Mesenchymal stem cell (in vitro differentiated cells and primary cell): ENCODE data around the gene NOSIP.

Experiments used
- DNase-seq: peaks from one replicate; pipeline ENCODE4 v3.0.0-alpha.2; 2013
- H2AFZ ChIP-seq: one replicate; pipeline ENCODE4 v1.6.1; 2013; ENCODE audit warnings: low read depth, mild to moderate bottlenecking, control low read depth, inconsistent platforms, low read length, moderate library complexity
- H2AK5ac ChIP-seq: 2 replicates; pipeline ENCODE4 v1.6.1; 2013; ENCODE audit warnings: low read length, moderate library complexity, mild to moderate bottlenecking, inconsistent platforms; ENCODE audit not compliant: severe bottlenecking
- H2BK120ac ChIP-seq: one replicate; pipeline ENCODE4 v1.6.1; 2013; ENCODE audit warnings: low read depth, mild to moderate bottlenecking, inconsistent platforms, low read length, moderate library complexity
- H2BK12ac ChIP-seq, 2 experiments: one replicate each; pipeline ENCODE4 v1.6.1; 2013; ENCODE audit warnings: inconsistent platforms in 2 of 2, low read length in 2 of 2, mild to moderate bottlenecking in 2 of 2, moderate library complexity in 2 of 2, control low read depth in 1 of 2
- H2BK15ac ChIP-seq: one replicate; pipeline ENCODE4 v1.6.1; 2013; ENCODE audit warnings: mild to moderate bottlenecking, low read depth, inconsistent platforms; ENCODE audit not compliant: poor library complexity, severe bottlenecking
- H2BK5ac ChIP-seq: 2 replicates; pipeline ENCODE4 v1.6.1; 2013; ENCODE audit warnings: low read depth, mild to moderate bottlenecking, low read length, control low read depth, inconsistent platforms; ENCODE audit not compliant: poor library complexity, severe bottlenecking
- H3K14ac ChIP-seq, 2 experiments: one replicate each; pipeline ENCODE4 v1.6.1; 2013; ENCODE audit warnings: inconsistent platforms in 2 of 2, low read length in 2 of 2, control low read depth in 1 of 2, mild to moderate bottlenecking in 1 of 2, moderate library complexity in 1 of 2
- H3K18ac ChIP-seq, 2 experiments: one replicate each; pipeline ENCODE4 v1.6.1; 2013; ENCODE audit warnings: inconsistent platforms in 2 of 2, low read length in 2 of 2, control low read depth in 1 of 2, low read depth in 1 of 2, mild to moderate bottlenecking in 1 of 2
- H3K23ac ChIP-seq, 2 experiments: one replicate each; pipeline ENCODE4 v1.6.1; 2013; ENCODE audit warnings: inconsistent platforms in 2 of 2, low read length in 2 of 2, mild to moderate bottlenecking in 2 of 2, moderate library complexity in 2 of 2, control low read depth in 1 of 2
- H3K27ac ChIP-seq: 2 replicates; pipeline ENCODE4 v1.5.1; 2013; ENCODE audit warnings: mild to moderate bottlenecking, moderate library complexity, low read length, control low read depth, inconsistent platforms; ENCODE audit not compliant: poor library complexity, severe bottlenecking
- H3K27me3 ChIP-seq, 2 experiments: 2 replicates each; pipeline versions ENCODE4 v1.6.1 to v1.7.0; 2013; ENCODE audit warnings: low read length in 2 of 2, mild to moderate bottlenecking in 2 of 2, moderate library complexity in 2 of 2, control low read depth in 1 of 2, inconsistent platforms in 1 of 2; ENCODE audit not compliant: control insufficient read depth in 1 of 2, insufficient read depth in 1 of 2
- H3K36me3 ChIP-seq, 2 experiments: 2 replicates each; pipeline versions ENCODE4 v1.6.1 to v1.7.0; 2013; ENCODE audit warnings: low read length in 2 of 2, control low read depth in 1 of 2, inconsistent platforms in 1 of 2, low read depth in 1 of 2, mild to moderate bottlenecking in 1 of 2; ENCODE audit not compliant: insufficient read depth in 2 of 2, control insufficient read depth in 1 of 2
- H3K4ac ChIP-seq, 2 experiments: one replicate each; pipeline ENCODE4 v1.6.1; 2013; ENCODE audit warnings: inconsistent platforms in 2 of 2, low read length in 2 of 2, mild to moderate bottlenecking in 2 of 2, moderate library complexity in 2 of 2, control low read depth in 1 of 2, low read depth in 1 of 2
- H3K4me1 ChIP-seq: 2 replicates; pipeline ENCODE4 v1.6.1; 2013; ENCODE audit warnings: low read depth, low read length, control low read depth; ENCODE audit not compliant: control insufficient read depth, insufficient read depth
- H3K4me2 ChIP-seq: 2 replicates; pipeline ENCODE4 v1.6.1; 2013; ENCODE audit warnings: low read length, mild to moderate bottlenecking, inconsistent platforms; ENCODE audit not compliant: poor library complexity, severe bottlenecking
- H3K4me3 ChIP-seq, 2 experiments: 2 replicates each; pipeline versions ENCODE4 v1.5.1 to v1.7.0; 2013; ENCODE audit warnings: low read length in 2 of 2, mild to moderate bottlenecking in 2 of 2, control low read depth in 1 of 2, low read depth in 1 of 2; ENCODE audit not compliant: insufficient read depth in 1 of 2
- H3K79me1 ChIP-seq: replicated peaks from 2 replicates; pipeline ENCODE4 v1.6.1; 2013; ENCODE audit warnings: mild to moderate bottlenecking, control low read depth, low read length, inconsistent platforms; ENCODE audit not compliant: poor library complexity, severe bottlenecking
- H3K9ac ChIP-seq: 2 replicates; pipeline ENCODE4 v1.7.0; 2013; ENCODE audit warnings: mild to moderate bottlenecking, low read length, moderate library complexity
- H3K9me3 ChIP-seq: 2 replicates; pipeline ENCODE4 v1.7.0; 2013; ENCODE audit warnings: mild to moderate bottlenecking, low read length; ENCODE audit not compliant: control insufficient read depth
- H4K8ac ChIP-seq: one replicate; pipeline ENCODE4 v1.6.1; 2013; ENCODE audit warnings: inconsistent platforms, mild to moderate bottlenecking, low read length, moderate library complexity
- H4K91ac ChIP-seq: one replicate; pipeline ENCODE4 v1.6.1; 2013; ENCODE audit warnings: mild to moderate bottlenecking, low read length, inconsistent platforms
- WGBS: methylation state at CpG from one replicate; pipeline ENCODE4 v1.1.7; 2013; ENCODE audit warnings: mixed read lengths; 5-methylcytosine and 5-hydroxymethylcytosine counted together

Gene NOSIP

GRCh38 chr19:49543032-49543431 is 37.3 kb downstream of the NOSIP start:
- Histone ChIP-seq H4K8ac (no peak overlapping the region), H3K27me3 (no peaks in the 10 kb centered on the region), H3K18ac (peak overlapping the region in 1 of 2 experiments; percentile 24), H3K79me1 (no peaks in the 10 kb centered on the region), H3K36me3 (peaks cover 7 to 41% of the 10 kb centered on the region in 2 experiments), H3K9me3 (no peaks in the 10 kb centered on the region), H3K4me2 (no peak overlapping the region), H2BK12ac (no peak overlapping the region), H3K9ac (no peak overlapping the region), H3K27ac (no peak overlapping the region), H3K4ac (no peak overlapping the region), H2BK5ac (no peak overlapping the region), H3K14ac (no peak overlapping the region), H3K4me3 (no peak overlapping the region), H2AFZ (no peak overlapping the region), H3K4me1 (peaks cover 3% of the 10 kb centered on the region), H3K23ac (no peak overlapping the region), H4K91ac (no peak overlapping the region), H2BK120ac (no peak overlapping the region), H2BK15ac (no peak overlapping the region), H2AK5ac (no peak overlapping the region)
- WGBS, result 88% methylated on average over 14 of the region's 14 CpGs
- DNase-seq, result no peak

DNA sequence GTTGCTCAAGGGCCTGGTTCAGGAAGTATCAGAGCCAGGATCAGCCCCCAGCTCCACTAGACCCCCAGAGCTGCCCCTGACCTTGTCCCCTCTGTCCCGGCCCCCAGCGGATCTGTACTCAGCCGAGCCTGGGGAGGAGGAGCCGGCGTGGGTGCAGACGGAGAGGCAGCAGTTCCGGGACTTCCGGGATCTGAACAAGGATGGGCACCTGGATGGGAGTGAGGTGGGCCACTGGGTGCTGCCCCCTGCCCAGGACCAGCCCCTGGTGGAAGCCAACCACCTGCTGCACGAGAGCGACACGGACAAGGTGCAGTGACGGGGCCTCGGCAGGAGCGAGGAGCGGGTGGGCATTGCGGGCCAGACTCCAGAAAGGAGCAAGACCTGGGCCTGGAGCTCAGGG is 37.9 kb downstream of the NOSIP start:
- no peak overlapping the region for H4K91ac ChIP-seq
- no peak overlapping the region for H2BK5ac ChIP-seq
- H3K23ac ChIP-seq, result no peak overlapping the region
- H3K27ac ChIP-seq, result no peak overlapping the region
- no peak overlapping the region for H3K14ac ChIP-seq
- no peak overlapping the region for H3K18ac ChIP-seq
- H3K4me2 ChIP-seq, result no peak overlapping the region
- no peak overlapping the region for H2AFZ ChIP-seq
- DNase-seq, result no peak
- no peak overlapping the region for H2AK5ac ChIP-seq
- H3K79me1 ChIP-seq, result no peaks in the 10 kb centered on the region
- no peak overlapping the region for H3K9ac ChIP-seq
- no peak overlapping the region for H4K8ac ChIP-seq
- no peak overlapping the region for H2BK120ac ChIP-seq
- no peak overlapping the region for H2BK15ac ChIP-seq
- 89% methylated on average over 16 of the region's 16 CpGs for WGBS
- no peak overlapping the region for H2BK12ac ChIP-seq
- peaks cover 3% of the 10 kb centered on the region for H3K4me1 ChIP-seq
- no peak overlapping the region for H3K4me3 ChIP-seq
- no peak overlapping the region for H3K4ac ChIP-seq
- H3K9me3 ChIP-seq, result no peaks in the 10 kb centered on the region
- H3K27me3 ChIP-seq, result no peaks in the 10 kb centered on the region
- H3K36me3 ChIP-seq, result peaks cover 7 to 42% of the 10 kb centered on the region in 2 experiments

GRCh38 chr19:49541914-49542313 is 38.4 kb downstream of the NOSIP start:
- H2BK12ac ChIP-seq, result no peak overlapping the region
- no peak overlapping the region for H3K14ac ChIP-seq
- H3K79me1 ChIP-seq, result no peaks in the 10 kb centered on the region
- WGBS, result 91% methylated on average over 6 of the region's 6 CpGs
- H3K27ac ChIP-seq, result no peak overlapping the region
- peaks cover 7 to 47% of the 10 kb centered on the region in 2 experiments for H3K36me3 ChIP-seq
- no peak overlapping the region for H2BK5ac ChIP-seq
- H3K4ac ChIP-seq, result no peak overlapping the region
- H3K27me3 ChIP-seq, result no peaks in the 10 kb centered on the region
- H2AFZ ChIP-seq, result no peak overlapping the region
- H3K4me1 ChIP-seq, result peaks cover 3% of the 10 kb centered on the region
- H4K8ac ChIP-seq, result no peak overlapping the region
- H3K23ac ChIP-seq, result no peak overlapping the region
- no peak overlapping the region for H4K91ac ChIP-seq
- no peak overlapping the region for H3K18ac ChIP-seq
- H2BK15ac ChIP-seq, result no peak overlapping the region
- H3K4me2 ChIP-seq, result no peak overlapping the region
- H3K9ac ChIP-seq, result no peak overlapping the region
- no peaks in the 10 kb centered on the region for H3K9me3 ChIP-seq
- H3K4me3 ChIP-seq, result no peak overlapping the region
- no peak overlapping the region for H2BK120ac ChIP-seq
- H2AK5ac ChIP-seq, result no peak overlapping the region
- no peak for DNase-seq

DNA sequence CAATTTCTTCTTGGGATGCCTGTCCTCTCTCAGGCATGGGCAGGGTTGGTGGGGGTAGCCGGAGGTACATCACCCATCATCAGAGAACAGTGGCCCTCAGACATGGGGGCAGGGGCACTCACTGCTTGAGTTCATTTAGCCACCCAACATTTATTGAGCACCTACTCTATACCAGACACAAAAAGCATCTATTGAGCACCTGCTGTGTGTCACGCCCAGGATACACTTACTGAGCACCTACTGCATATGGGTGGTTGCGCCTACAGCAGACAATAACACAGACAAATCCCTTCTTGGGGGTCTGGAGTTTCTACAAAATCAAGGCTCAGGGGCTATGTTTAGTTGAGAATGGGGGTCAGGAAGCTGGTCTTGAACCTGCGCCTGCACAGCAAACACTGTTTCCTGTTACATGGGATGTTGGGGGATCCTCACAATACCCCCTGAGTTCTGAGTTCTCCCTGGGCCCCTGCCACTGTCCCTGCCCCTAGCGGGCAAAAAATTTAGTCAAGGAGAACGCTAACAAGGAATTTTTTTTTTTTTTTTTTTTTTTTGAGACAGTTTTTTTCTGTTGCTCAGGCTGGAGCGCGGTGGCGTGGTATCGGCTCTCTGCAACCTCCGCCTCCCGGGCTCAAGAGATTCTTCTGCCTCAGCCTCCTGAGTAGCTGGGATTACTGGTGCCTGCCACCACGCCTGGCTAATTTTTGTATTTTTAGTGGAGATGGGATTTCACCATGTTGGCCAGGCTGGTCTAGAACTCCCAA is 41.0 kb downstream of the NOSIP start:
- Histone ChIP-seq H3K4me2 (no peak overlapping the region), H3K14ac (no peak overlapping the region), H2AK5ac (no peak overlapping the region), H3K79me1 (no peaks in the 10 kb centered on the region), H3K18ac (no peak overlapping the region), H3K4me1 (peaks cover 4% of the 10 kb centered on the region), H2BK5ac (no peak overlapping the region), H3K27me3 (no peaks in the 10 kb centered on the region), H4K8ac (no peak overlapping the region), H3K4me3 (no peak overlapping the region), H3K9ac (no peak overlapping the region), H2AFZ (no peak overlapping the region), H3K4ac (no peak overlapping the region), H2BK12ac (no peak overlapping the region), H3K9me3 (no peaks in the 10 kb centered on the region), H3K27ac (no peak overlapping the region), H4K91ac (no peak overlapping the region), H2BK15ac (no peak overlapping the region), H3K23ac (no peak overlapping the region), H3K36me3 (peaks cover 7 to 63% of the 10 kb centered on the region in 2 experiments), H2BK120ac (no peak overlapping the region)
- no peak for DNase-seq
- 99% methylated on average over 13 of the region's 13 CpGs for WGBS
